GM19240 (cell line): ENCODE results near the gene DGCR2.
"Not testable (repeated sequence)": the region's sequence is repeated elsewhere in the genome, so short reads cannot be mapped to it uniquely, and the experiment has no call there.

ENCODE experiments used
- DNase-seq: peaks from one replicate; pipeline ENCODE4 v3.0.0; 2011; ENCODE audit warnings: low spot score; ENCODE audit not compliant: insufficient read length

Gene DGCR2

GRCh38 chr22:19061471-19062138 is 60.6 kb downstream of the DGCR2 start:
- no peak for DNase-seq

- DNase-seq = no peak
Measured at GRCh38 chr22:19060356-19061009, 61.7 kb downstream of the DGCR2 start.

DNA sequence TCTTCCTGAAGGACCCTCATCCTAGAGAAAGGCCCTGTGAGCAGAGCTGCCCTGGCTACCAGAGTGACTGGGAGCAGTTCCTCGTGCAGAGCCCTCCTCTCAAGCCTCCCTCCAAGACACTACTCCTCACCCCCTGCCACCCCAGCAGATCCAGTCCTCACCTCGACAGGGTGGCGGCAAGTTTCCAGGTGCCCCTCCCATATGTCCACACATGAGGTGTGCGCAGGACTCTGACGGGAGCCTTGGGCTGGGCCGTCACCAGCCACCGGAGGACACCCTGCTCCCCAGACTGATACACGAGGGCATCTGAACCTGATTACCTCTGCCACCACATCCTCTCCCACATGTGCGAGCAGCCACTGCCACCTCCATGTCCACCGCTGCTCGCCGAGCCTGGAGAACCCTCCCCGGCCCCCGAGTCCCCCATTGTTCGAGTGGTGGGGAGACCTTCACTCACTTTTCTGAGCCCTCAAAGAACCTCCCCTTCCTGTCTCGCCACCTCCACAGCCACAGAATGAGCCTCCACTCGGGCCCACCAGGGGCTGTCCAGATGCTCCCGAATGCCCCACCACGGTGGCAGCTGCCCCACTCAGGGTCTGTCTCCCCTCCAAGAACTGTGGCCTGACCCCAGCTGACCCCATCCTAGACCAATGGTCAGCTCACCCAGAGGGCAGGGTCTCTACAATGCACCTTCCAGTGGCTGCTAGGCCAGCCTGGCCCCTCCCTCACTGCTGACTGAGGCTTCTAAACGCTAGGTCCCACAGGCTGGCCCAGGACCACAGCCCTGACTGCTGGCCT is 62.5 kb downstream of the DGCR2 start:
- DNase-seq = no peak

GRCh38 chr22:19058713-19059451 is 63.3 kb downstream of the DGCR2 start:
- no peak for DNase-seq

- DNase-seq = no peak
Measured at GRCh38 chr22:19057999-19058491, 64.2 kb downstream of the DGCR2 start.

DNA sequence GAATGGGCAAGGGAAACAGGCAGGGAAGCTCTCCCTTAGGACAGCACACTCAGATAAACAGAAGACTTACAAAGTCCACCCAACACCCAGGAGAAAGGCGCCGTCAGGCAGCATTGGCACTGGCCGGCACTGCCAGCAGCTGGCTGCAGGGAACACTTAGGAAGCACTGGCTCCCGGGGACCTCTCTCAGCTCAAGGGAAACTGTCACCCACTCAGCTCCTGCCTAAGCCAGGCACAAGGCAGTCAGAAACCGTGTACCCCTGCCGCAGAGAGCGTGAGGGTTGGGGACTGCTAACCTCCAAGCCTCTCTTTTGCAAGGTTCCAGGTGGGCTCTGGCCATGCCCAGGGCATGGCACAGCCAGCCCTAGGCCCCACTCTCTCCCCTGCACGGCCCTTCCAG is 64.7 kb downstream of the DGCR2 start:
- DNase-seq = no peak

GRCh38 chr22:19056951-19057401 is 65.2 kb downstream of the DGCR2 start:
- DNase-seq = no peak

GRCh38 chr22:19055801-19056200 is 66.4 kb downstream of the DGCR2 start:
- no peak for DNase-seq

DNA sequence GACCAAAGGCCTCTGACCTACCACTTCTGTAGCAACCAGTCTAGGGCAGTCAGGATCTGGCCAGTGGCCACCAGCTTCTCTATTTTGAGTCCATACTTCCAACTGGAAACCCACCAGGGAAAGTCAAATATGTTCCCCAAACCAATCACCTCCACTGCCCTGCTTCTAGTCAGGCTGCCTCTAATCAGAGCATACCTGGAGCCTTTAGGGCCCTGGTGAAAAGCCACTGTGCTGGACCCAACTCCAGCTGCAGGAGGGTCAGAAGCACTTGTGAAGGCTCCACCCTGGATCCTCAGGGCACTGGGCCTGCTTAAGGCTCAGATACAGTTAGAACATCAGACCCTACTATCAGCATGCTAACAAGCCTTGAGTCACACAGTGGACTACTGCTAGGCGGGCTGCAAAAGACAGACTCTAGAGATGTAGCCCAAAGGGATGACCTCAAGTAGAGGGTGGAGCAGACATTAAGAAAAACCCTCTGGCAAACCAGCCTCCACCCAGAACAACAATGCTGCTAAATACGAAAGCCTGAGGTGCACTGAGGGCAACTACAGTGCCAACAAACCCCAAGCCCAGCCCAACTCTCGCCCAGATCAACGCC is 69.2 kb downstream of the DGCR2 start:
- DNase-seq = no peak

DNA sequence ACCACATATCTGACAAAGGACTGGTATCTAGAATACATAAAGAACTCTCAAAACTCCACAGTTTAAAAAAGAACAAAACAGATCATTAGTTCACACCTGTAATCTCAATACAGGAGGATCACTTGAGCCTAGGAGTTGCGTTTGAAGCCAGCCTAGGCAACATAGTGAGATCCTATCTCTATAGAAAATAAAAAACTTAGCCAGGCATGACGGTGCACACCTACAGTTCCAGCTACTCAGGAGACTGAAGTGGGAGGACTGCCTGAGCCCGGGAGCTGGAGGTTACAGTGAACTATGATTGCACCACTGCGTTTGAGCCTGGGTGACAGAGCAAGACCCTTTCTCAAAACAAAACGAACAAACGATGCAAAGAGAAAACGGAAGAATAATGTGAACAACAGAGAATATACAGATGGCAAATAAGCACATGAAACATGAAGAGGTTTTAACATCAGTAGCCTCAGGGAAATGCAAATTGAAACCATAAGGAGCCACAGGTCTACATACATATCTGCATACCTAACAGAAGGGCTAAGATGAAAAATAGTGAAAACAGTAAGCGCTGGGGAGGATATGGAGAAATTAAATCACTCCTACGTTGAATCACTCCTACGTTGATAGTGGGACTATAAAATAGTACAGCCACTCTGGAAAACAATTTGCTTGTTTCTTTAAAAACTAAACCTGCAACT is 70.7 kb downstream of the DGCR2 start:
- no peak for DNase-seq

- DNase-seq = not testable (repeated sequence)
Measured at GRCh38 chr22:19050847-19051246, 71.4 kb downstream of the DGCR2 start.

DNA sequence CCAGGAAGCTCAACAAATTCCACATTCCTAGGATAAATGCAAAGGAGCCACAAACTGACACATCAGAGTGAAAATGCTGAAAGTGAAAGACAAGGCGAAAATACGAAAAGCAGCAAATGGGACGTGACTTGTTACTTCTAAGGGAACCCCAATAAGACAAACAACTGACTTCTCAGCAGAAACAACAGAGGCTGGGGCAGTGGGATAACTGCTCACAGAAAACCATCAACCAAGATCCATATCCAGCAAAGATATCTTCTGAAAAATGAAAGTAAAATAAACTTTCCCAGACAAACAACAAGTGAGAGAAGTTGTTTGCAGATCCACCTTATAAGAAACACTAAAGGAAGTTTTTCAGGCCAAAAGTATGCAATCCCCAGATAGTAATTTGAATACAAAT is 72.1 kb downstream of the DGCR2 start:
- no peak for DNase-seq

- DNase-seq = no peak
Measured at GRCh38 chr22:19048531-19048930, 73.7 kb downstream of the DGCR2 start.

DNA sequence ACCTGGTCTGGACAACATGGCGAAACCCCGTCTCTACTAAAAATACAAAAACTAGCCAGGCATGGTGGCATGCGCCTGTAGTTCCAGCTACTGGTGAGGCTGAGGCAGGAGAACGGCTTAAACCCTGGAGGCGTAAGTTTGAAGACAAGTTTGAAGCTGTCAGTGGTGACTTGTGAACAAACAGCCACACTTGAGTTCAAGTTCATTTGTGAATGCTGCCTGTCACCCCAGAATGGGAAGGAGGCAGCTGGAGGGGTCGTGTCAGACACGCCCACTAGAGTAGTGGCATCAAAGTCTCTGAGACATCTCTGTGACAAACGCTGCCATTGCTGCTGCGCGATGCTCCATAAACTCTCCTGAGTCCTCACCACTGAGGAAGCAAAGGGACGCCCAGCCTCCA is 74.2 kb downstream of the DGCR2 start:
- DNase-seq = no peak

GRCh38 chr22:19046719-19047609 is 75.2 kb downstream of the DGCR2 start:
- no peak for DNase-seq

DNA sequence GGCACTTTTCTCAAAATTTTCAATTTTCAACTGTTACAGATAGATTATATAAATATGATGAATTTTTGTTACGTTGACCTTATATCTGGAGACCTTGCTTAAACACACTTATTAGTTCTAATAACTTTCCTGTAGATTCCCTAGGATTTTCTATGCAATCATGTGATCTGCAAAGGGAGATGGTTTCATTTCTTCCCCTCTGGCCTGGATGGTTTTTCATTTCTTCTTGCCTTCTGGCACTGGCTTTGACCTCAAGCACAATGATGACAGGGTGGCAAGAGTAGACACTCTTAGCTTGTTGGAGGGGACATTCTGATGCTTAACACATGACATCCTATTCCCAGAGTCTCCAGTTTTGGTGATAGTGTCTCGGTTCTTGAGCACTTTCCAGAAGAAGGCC is 75.9 kb downstream of the DGCR2 start:
- DNase-seq = no peak

- DNase-seq = no peak
Measured at GRCh38 chr22:19045094-19045493, 77.1 kb downstream of the DGCR2 start.

- no peak for DNase-seq
Measured at GRCh38 chr22:19044381-19044780, 77.8 kb downstream of the DGCR2 start.
